ENCODE measurements around the gene CAMSAP2.

DNA sequence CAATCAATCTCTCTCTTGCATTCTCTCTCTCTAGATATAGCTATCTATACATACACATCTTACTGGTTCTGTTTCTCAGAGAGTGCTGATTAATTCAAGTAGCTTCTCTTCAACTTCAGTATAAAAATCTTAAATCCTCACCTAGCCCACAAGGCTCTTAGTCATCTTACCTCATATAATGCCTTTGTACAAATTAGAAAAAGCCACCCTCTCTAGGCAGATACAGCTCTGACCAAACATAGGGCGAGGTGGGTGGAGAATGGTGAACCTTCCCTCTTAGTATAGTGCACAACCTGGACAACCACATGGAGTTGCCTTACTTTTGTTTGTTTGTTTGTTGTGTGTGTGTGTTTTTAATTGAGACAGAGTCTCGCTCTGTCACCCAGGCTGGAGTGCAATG is 150.9 kb downstream of the CAMSAP2 start:
- TF ChIP-seq, protein P1, sequence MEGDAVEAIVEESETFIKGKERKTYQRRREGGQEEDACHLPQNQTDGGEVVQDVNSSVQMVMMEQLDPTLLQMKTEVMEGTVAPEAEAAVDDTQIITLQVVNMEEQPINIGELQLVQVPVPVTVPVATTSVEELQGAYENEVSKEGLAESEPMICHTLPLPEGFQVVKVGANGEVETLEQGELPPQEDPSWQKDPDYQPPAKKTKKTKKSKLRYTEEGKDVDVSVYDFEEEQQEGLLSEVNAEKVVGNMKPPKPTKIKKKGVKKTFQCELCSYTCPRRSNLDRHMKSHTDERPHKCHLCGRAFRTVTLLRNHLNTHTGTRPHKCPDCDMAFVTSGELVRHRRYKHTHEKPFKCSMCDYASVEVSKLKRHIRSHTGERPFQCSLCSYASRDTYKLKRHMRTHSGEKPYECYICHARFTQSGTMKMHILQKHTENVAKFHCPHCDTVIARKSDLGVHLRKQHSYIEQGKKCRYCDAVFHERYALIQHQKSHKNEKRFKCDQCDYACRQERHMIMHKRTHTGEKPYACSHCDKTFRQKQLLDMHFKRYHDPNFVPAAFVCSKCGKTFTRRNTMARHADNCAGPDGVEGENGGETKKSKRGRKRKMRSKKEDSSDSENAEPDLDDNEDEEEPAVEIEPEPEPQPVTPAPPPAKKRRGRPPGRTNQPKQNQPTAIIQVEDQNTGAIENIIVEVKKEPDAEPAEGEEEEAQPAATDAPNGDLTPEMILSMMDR (IDR thresholded peaks at IDR 0.05): no peak
- no peak for TF ChIP-seq POLR2A (IDR thresholded peaks at IDR 0.05)

Measured in esophagus squamous epithelium (tissue), 4 donors.